ENCODE results near the gene C17orf107.

The C17orf107 gene

GRCh38 chr17:4948166-4948930 lies 49.0 kb downstream of the C17orf107 start, which contains the start of gene PFN1:
Gene PFN1, minus strand, starts transcription at chr17:4948530. Its CDS starts 136 bp downstream, at chr17:4948394.
- peak; percentile 81 to 83 (median 81) for DNase-seq (ENCODE audit: low read depth in 3 of 3, low spot score in 1 of 3)

DNA sequence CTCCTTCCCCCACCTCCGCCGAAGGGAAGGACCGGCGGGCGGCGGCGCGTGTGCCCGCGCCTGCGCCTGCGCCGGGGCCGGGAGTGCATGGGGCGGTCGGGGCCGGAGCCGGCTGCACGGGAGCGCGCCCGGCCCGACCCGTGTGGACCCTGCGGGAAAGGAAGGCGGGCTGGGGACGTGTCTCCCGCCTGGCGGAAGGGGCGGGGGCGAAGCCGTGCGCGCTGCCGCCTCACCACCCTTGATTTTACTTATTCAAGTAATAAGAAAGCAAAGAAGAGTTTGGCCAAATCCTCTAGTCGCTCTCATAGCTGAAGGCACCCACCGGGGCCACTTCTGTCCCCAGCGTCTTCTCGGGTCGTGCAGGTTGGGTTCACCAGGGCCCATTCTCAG lies 49.6 kb downstream of the C17orf107 start:
- peak in 2 of 3 donors; percentile 35 to 57 for DNase-seq (ENCODE audit: low read depth in 3 of 3, low spot score in 1 of 3)

- DNase-seq (ENCODE audit: low read depth in 3 of 3, low spot score in 1 of 3), result peak; percentile 52 to 66 (median 64)
These were observed 50.2 kb downstream of the C17orf107 start for GRCh38 chr17:4949321-4950074.

DNA sequence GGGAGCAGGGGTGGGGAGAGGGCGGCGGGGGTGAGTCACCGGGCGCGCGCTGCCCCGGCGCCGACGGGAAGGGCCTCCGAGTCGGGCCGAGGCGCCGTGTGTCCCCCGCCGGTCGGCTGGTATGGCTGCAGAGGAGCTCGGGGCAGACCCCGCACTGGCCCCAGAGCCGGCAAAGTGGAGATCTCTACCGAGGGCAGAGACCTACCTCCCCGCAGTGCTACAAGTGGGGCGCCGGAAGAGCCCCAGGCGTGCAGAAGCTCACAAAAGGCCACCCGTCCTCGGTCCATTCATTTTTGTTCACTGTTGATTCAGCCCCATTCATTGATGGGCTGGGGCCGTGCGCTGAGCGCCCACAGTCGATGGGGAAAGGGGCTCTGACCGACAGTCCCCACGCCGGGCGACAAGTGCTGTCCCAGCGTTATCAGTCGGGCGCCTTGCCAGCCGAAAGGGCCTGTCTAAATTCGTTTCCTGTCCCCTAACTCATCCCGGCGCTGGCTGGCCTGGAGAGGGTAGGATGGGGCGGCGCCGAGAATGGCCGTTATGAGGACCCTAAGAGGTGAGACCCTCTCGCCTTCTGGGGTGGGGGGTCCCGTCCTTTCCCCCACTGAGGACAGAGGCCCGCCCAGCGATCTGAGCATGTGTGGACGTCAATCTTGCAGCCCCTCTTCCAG lies 50.9 kb downstream of the C17orf107 start:
- DNase-seq (ENCODE audit: low read depth in 3 of 3, low spot score in 1 of 3), result peak in 1 of 3 donors; percentile 44

DNA sequence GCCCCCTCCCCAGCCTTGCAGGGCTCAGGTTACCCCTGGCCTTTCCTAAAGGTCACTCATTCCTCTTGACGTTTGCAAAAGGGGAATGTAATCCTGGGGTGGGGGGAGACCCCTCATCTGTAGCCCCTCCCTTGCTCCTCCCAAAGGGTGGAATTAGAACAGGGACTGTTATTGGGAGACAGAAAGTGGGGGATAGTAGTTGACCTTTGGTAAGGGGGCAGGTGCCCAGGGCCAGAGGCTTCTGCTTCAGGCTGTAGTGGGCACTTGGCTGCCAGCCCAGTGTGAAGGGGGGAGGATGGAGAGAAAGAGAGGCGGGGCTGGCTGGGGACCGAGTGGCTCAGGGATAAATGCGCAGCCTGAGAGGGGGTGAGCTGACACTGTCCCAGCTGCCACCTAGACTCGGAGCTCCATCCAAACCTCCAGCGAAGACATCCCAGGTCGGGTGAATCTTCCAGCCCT lies 51.4 kb downstream of the C17orf107 start, which contains the start of gene ENO3:
Gene ENO3 (plus strand): TSS at position 374 of the 459 bp plus-strand sequence. CDS start 711 bp downstream, outside the sequence.
- DNase-seq (ENCODE audit: low read depth in 3 of 3, low spot score in 1 of 3), result no peak

GRCh38 chr17:4951486-4951885 lies 52.1 kb downstream of the C17orf107 start:
- DNase-seq (ENCODE audit: low read depth in 3 of 3, low spot score in 1 of 3), result no peak
